Adipocyte (in vitro differentiated cells): ENCODE measurements around the gene XRCC3.
A peak's percentile ranks its signal among the peaks of the same experiment; 100 is the strongest.

Experiments
- DNase-seq: peaks from one replicate; pipeline ENCODE4 v3.0.0-alpha.2; 2015; ENCODE audit warnings: low read depth
- H3K27me3 ChIP-seq: replicated peaks from 2 replicates; pipeline ENCODE4 v1.7.0; 2013; ENCODE audit warnings: mild to moderate bottlenecking, low read length, moderate library complexity; ENCODE audit not compliant: control insufficient read depth, insufficient read depth
- H3K36me3 ChIP-seq: 2 replicates; pipeline ENCODE4 v1.7.0; 2013; ENCODE audit warnings: low read length, mild to moderate bottlenecking, moderate library complexity; ENCODE audit not compliant: control insufficient read depth, insufficient read depth, severe bottlenecking
- H3K4me1 ChIP-seq: 2 replicates; pipeline ENCODE4 v1.7.0; 2013; ENCODE audit warnings: mild to moderate bottlenecking, low read length, moderate library complexity; ENCODE audit not compliant: control insufficient read depth, insufficient read depth
- H3K4me3 ChIP-seq: 2 replicates; pipeline ENCODE4 v1.7.0; 2013; ENCODE audit warnings: mild to moderate bottlenecking, low read length, moderate library complexity
- H3K9ac ChIP-seq: 2 replicates; pipeline ENCODE4 v1.7.0; 2013; ENCODE audit warnings: mild to moderate bottlenecking, low read length, moderate library complexity
- H3K9me3 ChIP-seq: 2 replicates; pipeline ENCODE4 v1.7.0; 2013; ENCODE audit warnings: mild to moderate bottlenecking, low read length, moderate library complexity; ENCODE audit not compliant: control insufficient read depth

XRCC3 gene

GRCh38 chr14:103686831-103687485, 28.3 kb downstream of the XRCC3 start:
- peaks cover 36% of the 10 kb centered on the region for H3K4me1 ChIP-seq
- no peak overlapping the region for H3K9ac ChIP-seq
- no peak overlapping the region for H3K4me3 ChIP-seq
- peaks cover 75% of the 10 kb centered on the region for H3K36me3 ChIP-seq
- H3K27me3 ChIP-seq: no peaks in the 10 kb centered on the region
- H3K9me3 ChIP-seq: no peaks in the 10 kb centered on the region
- DNase-seq: no peak

- Histone ChIP-seq H3K36me3 (peaks cover 79% of the 10 kb centered on the region), H3K4me1 (peaks cover 36% of the 10 kb centered on the region), H3K4me3 (no peak overlapping the region), H3K9me3 (no peaks in the 10 kb centered on the region), H3K9ac (no peak overlapping the region), H3K27me3 (no peaks in the 10 kb centered on the region)
- DNase-seq: no peak
These were observed 29.7 kb downstream of the XRCC3 start for GRCh38 chr14:103685276-103686211.

- Histone ChIP-seq H3K4me3 (no peak overlapping the region), H3K27me3 (no peaks in the 10 kb centered on the region), H3K36me3 (peaks cover 79% of the 10 kb centered on the region), H3K9me3 (no peaks in the 10 kb centered on the region), H3K9ac (no peak overlapping the region), H3K4me1 (peaks cover 34% of the 10 kb centered on the region)
- no peak for DNase-seq
These were observed 30.4 kb downstream of the XRCC3 start for GRCh38 chr14:103684871-103685270.

GRCh38 chr14:103684471-103684870, 30.8 kb downstream of the XRCC3 start:
- Histone ChIP-seq H3K9ac (no peak overlapping the region), H3K4me1 (peaks cover 34% of the 10 kb centered on the region), H3K27me3 (no peaks in the 10 kb centered on the region), H3K9me3 (no peaks in the 10 kb centered on the region), H3K4me3 (no peak overlapping the region), H3K36me3 (peaks cover 82% of the 10 kb centered on the region)
- DNase-seq: no peak

- H3K4me1 ChIP-seq: peaks cover 25% of the 10 kb centered on the region
- no peaks in the 10 kb centered on the region for H3K27me3 ChIP-seq
- H3K9me3 ChIP-seq: no peaks in the 10 kb centered on the region
- peaks cover 95% of the 10 kb centered on the region for H3K36me3 ChIP-seq
- no peak for DNase-seq
- no peak overlapping the region for H3K4me3 ChIP-seq
- no peak overlapping the region for H3K9ac ChIP-seq
These were observed 32.1 kb downstream of the XRCC3 start for GRCh38 chr14:103683139-103683538.

- no peak overlapping the region for H3K9ac ChIP-seq
- peaks cover 11% of the 10 kb centered on the region for H3K4me1 ChIP-seq
- H3K36me3 ChIP-seq: peaks cover 96% of the 10 kb centered on the region
- H3K27me3 ChIP-seq: no peaks in the 10 kb centered on the region
- no peak overlapping the region for H3K4me3 ChIP-seq
- no peaks in the 10 kb centered on the region for H3K9me3 ChIP-seq
- no peak for DNase-seq
These were observed 34.6 kb downstream of the XRCC3 start for GRCh38 chr14:103680491-103681231.

GRCh38 chr14:103679351-103679750, 35.9 kb downstream of the XRCC3 start:
- Histone ChIP-seq H3K4me3 (no peak overlapping the region), H3K9ac (peak overlapping the region; percentile 37), H3K27me3 (no peaks in the 10 kb centered on the region), H3K36me3 (peaks cover 96% of the 10 kb centered on the region), H3K4me1 (peaks cover 8% of the 10 kb centered on the region), H3K9me3 (no peaks in the 10 kb centered on the region)
- DNase-seq: no peak

GRCh38 chr14:103676881-103677675, 38.2 kb downstream of the XRCC3 start:
- DNase-seq: no peak
- Histone ChIP-seq H3K4me3 (no peak overlapping the region), H3K4me1 (peaks cover 8% of the 10 kb centered on the region), H3K36me3 (peaks cover 97% of the 10 kb centered on the region), H3K9me3 (no peaks in the 10 kb centered on the region), H3K27me3 (no peaks in the 10 kb centered on the region), H3K9ac (no peak overlapping the region)

- no peak overlapping the region for H3K9ac ChIP-seq
- peaks cover 8% of the 10 kb centered on the region for H3K4me1 ChIP-seq
- no peak for DNase-seq
- peaks cover 100% of the 10 kb centered on the region for H3K36me3 ChIP-seq
- H3K9me3 ChIP-seq: no peaks in the 10 kb centered on the region
- no peaks in the 10 kb centered on the region for H3K27me3 ChIP-seq
- no peak overlapping the region for H3K4me3 ChIP-seq
These were observed 39.3 kb downstream of the XRCC3 start for GRCh38 chr14:103675957-103676356.

GRCh38 chr14:103671911-103672310, 43.3 kb downstream of the XRCC3 start:
- Histone ChIP-seq H3K9ac (peak overlapping the region; percentile 15), H3K4me3 (no peak overlapping the region), H3K36me3 (peaks cover 90% of the 10 kb centered on the region), H3K9me3 (no peaks in the 10 kb centered on the region), H3K27me3 (no peaks in the 10 kb centered on the region), H3K4me1 (no peaks in the 10 kb centered on the region)
- DNase-seq: no peak
